ENCODE measurements around the gene PKIG. TPM values are rescaled to one million over a fixed set of nuclear protein-coding genes. Genes with fewer than 3 reads are reported as not detected.

PKIG gene
- total RNA-seq, 2 donors from 2014 or later, result 125 to 186 TPM

GRCh38 chr20:44566811-44567210, 15.6 kb upstream of the PKIG start:
- no peak for ATAC-seq (ENCODE audit: insufficient number of reproducible peaks, low FRiP score, low read depth)
- H3K4me3 ChIP-seq, result no peak overlapping the region
- no peak for DNase-seq (ENCODE audit: low spot score)
- TF ChIP-seq CTCF (IDR thresholded peaks at IDR 0.05), result no peak
- H3K27me3 ChIP-seq (replicated peaks; ENCODE audit: insufficient read depth), result no peaks in the 10 kb centered on the region
- H3K27ac ChIP-seq, result no peak overlapping the region
- peaks cover 6 to 11% of the 10 kb centered on the region in 2 donors for H3K4me1 ChIP-seq (ENCODE audit: control insufficient read depth in 1 of 2, low read depth in 2 of 2)
- no peaks in the 10 kb centered on the region for H3K36me3 ChIP-seq
- H3K9me3 ChIP-seq, result no peaks in the 10 kb centered on the region

- peaks cover 9 to 20% of the 10 kb centered on the region in 2 donors for H3K4me1 ChIP-seq (ENCODE audit: control insufficient read depth in 1 of 2, low read depth in 2 of 2)
- no peaks in the 10 kb centered on the region for H3K9me3 ChIP-seq
- H3K4me3 ChIP-seq, result no peak overlapping the region
- H3K36me3 ChIP-seq, result no peaks in the 10 kb centered on the region
- H3K27ac ChIP-seq, result no peak overlapping the region
- H3K27me3 ChIP-seq (replicated peaks; ENCODE audit: insufficient read depth), result no peaks in the 10 kb centered on the region
- no peak for TF ChIP-seq CTCF (IDR thresholded peaks at IDR 0.05)
- ATAC-seq (ENCODE audit: insufficient number of reproducible peaks, low FRiP score, low read depth) (no peak), DNase-seq (ENCODE audit: low spot score) (no peak)
Measured at GRCh38 chr20:44570367-44570766, 12.0 kb upstream of the PKIG start.

GRCh38 chr20:44571362-44571988, 10.9 kb upstream of the PKIG start:
- Histone ChIP-seq H3K9me3 (no peaks in the 10 kb centered on the region), H3K27me3 (replicated peaks; ENCODE audit: insufficient read depth) (no peaks in the 10 kb centered on the region), H3K4me1 (ENCODE audit: control insufficient read depth in 1 of 2, low read depth in 2 of 2) (peaks cover 10 to 21% of the 10 kb centered on the region in 2 donors), H3K27ac (no peak overlapping the region), H3K36me3 (no peaks in the 10 kb centered on the region), H3K4me3 (no peak overlapping the region)
- ATAC-seq (ENCODE audit: insufficient number of reproducible peaks, low FRiP score, low read depth) (no peak), DNase-seq (ENCODE audit: low spot score) (no peak)
- TF ChIP-seq CTCF (IDR thresholded peaks at IDR 0.05), result no peak

GRCh38 chr20:44572551-44573500, 9.6 kb upstream of the PKIG start:
- DNase-seq (ENCODE audit: low spot score) (no peak), ATAC-seq (ENCODE audit: insufficient number of reproducible peaks, low FRiP score, low read depth) (peak; percentile 65)
- no peaks in the 10 kb centered on the region for H3K9me3 ChIP-seq
- peak overlapping the region; percentile 82 to 84 for H3K27ac ChIP-seq
- no peaks in the 10 kb centered on the region for H3K36me3 ChIP-seq
- no peaks in the 10 kb centered on the region for H3K27me3 ChIP-seq (replicated peaks; ENCODE audit: insufficient read depth)
- no peak for TF ChIP-seq CTCF (IDR thresholded peaks at IDR 0.05)
- peak overlapping the region; percentile 46 for H3K4me3 ChIP-seq
- peaks cover 12 to 25% of the 10 kb centered on the region in 2 donors for H3K4me1 ChIP-seq (ENCODE audit: control insufficient read depth in 1 of 2, low read depth in 2 of 2)

GRCh38 chr20:44573501-44573869, 8.9 kb upstream of the PKIG start:
- Histone ChIP-seq H3K4me3 (no peak overlapping the region), H3K36me3 (no peaks in the 10 kb centered on the region), H3K4me1 (ENCODE audit: control insufficient read depth in 1 of 2, low read depth in 2 of 2) (peaks cover 12 to 25% of the 10 kb centered on the region in 2 donors), H3K27me3 (replicated peaks; ENCODE audit: insufficient read depth) (no peaks in the 10 kb centered on the region), H3K27ac (peak overlapping the region; percentile 82 to 84), H3K9me3 (no peaks in the 10 kb centered on the region)
- TF ChIP-seq CTCF (IDR thresholded peaks at IDR 0.05), result no peak
- DNase-seq (ENCODE audit: low spot score), result no peak
- ATAC-seq (ENCODE audit: insufficient number of reproducible peaks, low FRiP score, low read depth), result no peak

Data from thoracic aorta (tissue), 2 donors.